Panc1 (cell line): Measurements from ENCODE around the gene MKKS. TPM values are rescaled to one million over a fixed set of nuclear protein-coding genes. Genes with fewer than 3 reads are reported as not detected.

Experiments used
- ATAC-seq: fragments of 200-7000 bp; cut with Tn5 transposase; 2 replicates; pipeline ENCODE4 v1.9.1; 2020; ENCODE audit warnings: mild to moderate bottlenecking, moderate library complexity
- BruUV-seq: library from RNA; stranded (reverse); fragments of 400-500 nt; replicated peaks from 2 replicates; lab custom pipeline; 2021; lab: Mats Ljungman, UMichigan
- CTCF ChIA-PET: fragments of 300-600 bp; sonication (Branson Sonifier 250); formaldehyde crosslinking; loops from one replicate; lab custom pipeline; 2022; ENCODE audit warnings: antibody characterized with exemption; lab: Charles Lee
- POLR2A ChIA-PET: fragments of 300-600 bp; sonication (Branson Sonifier 250); formaldehyde crosslinking; loops from one replicate; lab custom pipeline; 2022; ENCODE audit warnings: antibody characterized with exemption; lab: Charles Lee
- DNase-seq: peaks from one replicate; pipeline ENCODE4 v3.0.0-alpha.2; 2010; ENCODE audit warnings: low read depth, low spot score
- H3K27ac ChIP-seq: 2 replicates; pipeline ENCODE4 v1.5.1; 2011; ENCODE audit warnings: mild to moderate bottlenecking, low read length, inconsistent platforms
- H3K27me3 ChIP-seq: fragments of 200-500 bp; sonication (Bioruptor generic); 2 replicates; pipeline ENCODE4 v1.6.0; 2014; ENCODE audit warnings: low read length, inconsistent platforms; ENCODE audit not compliant: control insufficient read depth, insufficient read depth
- H3K36me3 ChIP-seq: fragments of 200-500 bp; sonication (Bioruptor generic); 2 replicates; pipeline ENCODE4 v1.5.1; 2014; ENCODE audit warnings: inconsistent platforms, mild to moderate bottlenecking, low read length, moderate library complexity; ENCODE audit not compliant: control insufficient read depth, insufficient read depth
- H3K4me1 ChIP-seq: 2 replicates; pipeline ENCODE4 v1.5.1; 2011; ENCODE audit warnings: inconsistent platforms, mild to moderate bottlenecking, low read length, moderate library complexity; ENCODE audit not compliant: control insufficient read depth, insufficient read depth
- H3K4me3 ChIP-seq, 2 experiments: 2 replicates each; pipeline ENCODE4 v1.5.1; 2011 to 2012; ENCODE audit warnings: low read depth in 2 of 2, low read length in 2 of 2, mild to moderate bottlenecking in 2 of 2, inconsistent platforms in 1 of 2, moderate library complexity in 1 of 2
- H3K9me3 ChIP-seq: fragments of 200-500 bp; sonication (Bioruptor generic); 2 replicates; pipeline ENCODE4 v1.5.1; 2014; ENCODE audit warnings: low read depth, mild to moderate bottlenecking, inconsistent platforms, low read length, moderate library complexity; ENCODE audit not compliant: control insufficient read depth, insufficient read depth
- CTCF ChIP-seq: fragments of 450-650 bp; IDR thresholded peaks from 2 replicates; pipeline ENCODE4 v1.5.1; 2017; ENCODE audit warnings: mild to moderate bottlenecking
- POLR2AphosphoS5 ChIP-seq: IDR thresholded peaks from 2 replicates; pipeline ENCODE4 v1.6.1; 2012; ENCODE audit warnings: mild to moderate bottlenecking, low read depth, low read length, moderate library complexity
- REST ChIP-seq, 2 experiments: IDR thresholded peaks; 2 replicates each; pipeline ENCODE4 v1.6.1; 2011 to 2012; ENCODE audit warnings: low read depth in 2 of 2, control low read depth in 1 of 2, low read length in 1 of 2, mild to moderate bottlenecking in 1 of 2, moderate library complexity in 1 of 2; ENCODE audit not compliant: insufficient read depth in 1 of 2
- SIN3A ChIP-seq: IDR thresholded peaks from 2 replicates; pipeline ENCODE4 v1.6.1; 2012; ENCODE audit warnings: low read depth, mild to moderate bottlenecking, low read length, moderate library complexity, borderline replicate concordance; ENCODE audit not compliant: insufficient read depth
- TCF7L2 ChIP-seq: IDR thresholded peaks from 2 replicates; pipeline ENCODE4 v1.6.1; 2011; ENCODE audit warnings: mild to moderate bottlenecking, low read depth, low read length, inconsistent platforms
- in situ Hi-C: cut with HindIII; loops from 2 replicates; pipeline ENCODE4 v1.10.0; 2016; ENCODE audit warnings: low sequenced_read_pairs, low pct_unique_long_range_greater_than_20kb
- intact Hi-C: fragments of 100-400 bp; cut with micrococcal nuclease; formaldehyde crosslinking; loops from one replicate; pipeline ENCODE4 v1.10.0; 2022; ENCODE audit not compliant: unreplicated experiment
- total RNA-seq: library from RNA; stranded (reverse); gene quantifications from one replicate; pipeline ENCODE4 v1.2.1, GENCODE V29; 2021; ENCODE audit not compliant: unreplicated experiment

The MKKS gene
- total RNA-seq, 1 experiment from 2014 or later = 15.6 TPM

- Histone ChIP-seq H3K36me3 (no peaks in the 10 kb centered on the region), H3K4me1 (no peaks in the 10 kb centered on the region), H3K4me3 (no peak overlapping the region), H3K27me3 (peaks cover 2% of the 10 kb centered on the region; the same call in 1 of the 2 replicates), H3K9me3 (no peaks in the 10 kb centered on the region), H3K27ac (no peak overlapping the region)
- in situ Hi-C loops (no loop called here), intact Hi-C loops (no loop called here)
- DNase-seq (no peak), ATAC-seq (no peak)
- ChIA-PET POLR2A (no interaction called here), CTCF (no interaction called here)
- TF ChIP-seq REST (IDR thresholded peaks at IDR 0.05; ENCODE audit: insufficient read depth in 1 of 2, low read depth in 2 of 2, low read length in 1 of 2) = no peak
- no peak for TF ChIP-seq TCF7L2
- no peak for TF ChIP-seq SIN3A
- no peak for TF ChIP-seq CTCF
- no peak for TF ChIP-seq POLR2AphosphoS5
- no TSS peak for BruUV-seq
Observed at GRCh38 chr20:10367693-10367942, 66.4 kb downstream of the MKKS start.

GRCh38 chr20:10366898-10367692 is 66.9 kb downstream of the MKKS start:
- H3K4me1 ChIP-seq = no peaks in the 10 kb centered on the region

More at GRCh38 chr20:10366898-10367692, 66.9 kb downstream of the MKKS start:
- BruUV-seq = no TSS peak
- TF ChIP-seq SIN3A = no peak
- TF ChIP-seq POLR2AphosphoS5 = no peak
- no peak for TF ChIP-seq CTCF
- no peak for TF ChIP-seq TCF7L2
- no peak for TF ChIP-seq REST (IDR thresholded peaks at IDR 0.05; ENCODE audit: insufficient read depth in 1 of 2, low read depth in 2 of 2, low read length in 1 of 2)
- intact Hi-C loops = no loop called here
- ChIA-PET CTCF (no interaction called here), POLR2A (no interaction called here)
- Histone ChIP-seq H3K4me3 (no peak overlapping the region), H3K36me3 (no peaks in the 10 kb centered on the region), H3K9me3 (no peaks in the 10 kb centered on the region), H3K27ac (no peak overlapping the region), H3K27me3 (peaks cover 2% of the 10 kb centered on the region; the same call in 1 of the 2 replicates)
- in situ Hi-C loops = no loop called here
- ATAC-seq (no peak), DNase-seq (no peak)
